ENCODE results near the gene RGR. TPM values are rescaled to one million over a fixed set of nuclear protein-coding genes. Genes with fewer than 3 reads are reported as not detected.

The RGR gene
- total RNA-seq, 2 donors from 2014 or later, result not detected

GRCh38 chr10:84213076-84213475 is 31.8 kb upstream of the RGR start:
- Histone ChIP-seq H3K4me3 (no peak overlapping the region), H3K4me1 (no peaks in the 10 kb centered on the region), H3K9me3 (no peaks in the 10 kb centered on the region), H3K27ac (no peak overlapping the region), H3K36me3 (no peaks in the 10 kb centered on the region), H3K27me3 (no peaks in the 10 kb centered on the region)
- no peak for TF ChIP-seq CTCF (IDR thresholded peaks at IDR 0.05)
- no peak for DNase-seq (ENCODE audit: low spot score)

- H3K4me1 ChIP-seq, result no peaks in the 10 kb centered on the region
These were observed 30.7 kb upstream of the RGR start for GRCh38 chr10:84214046-84214572.

GRCh38 chr10:84214612-84215235 is 30.1 kb upstream of the RGR start:
- no peak for DNase-seq (ENCODE audit: low spot score)
- TF ChIP-seq CTCF (IDR thresholded peaks at IDR 0.05), result peak in 1 of 2 donors; percentile 34
- H3K4me1 ChIP-seq, result no peaks in the 10 kb centered on the region
- H3K4me3 ChIP-seq, result no peak overlapping the region
- H3K9me3 ChIP-seq, result no peaks in the 10 kb centered on the region
- H3K27me3 ChIP-seq, result no peaks in the 10 kb centered on the region
- no peak overlapping the region for H3K27ac ChIP-seq
- no peaks in the 10 kb centered on the region for H3K36me3 ChIP-seq

More at GRCh38 chr10:84214046-84214572, 30.7 kb upstream of the RGR start:
- H3K27me3 ChIP-seq, result no peaks in the 10 kb centered on the region
- no peak overlapping the region for H3K4me3 ChIP-seq
- no peaks in the 10 kb centered on the region for H3K9me3 ChIP-seq
- DNase-seq (ENCODE audit: low spot score), result no peak
- H3K36me3 ChIP-seq, result no peaks in the 10 kb centered on the region
- no peak for TF ChIP-seq CTCF (IDR thresholded peaks at IDR 0.05)
- H3K27ac ChIP-seq, result no peak overlapping the region

DNA sequence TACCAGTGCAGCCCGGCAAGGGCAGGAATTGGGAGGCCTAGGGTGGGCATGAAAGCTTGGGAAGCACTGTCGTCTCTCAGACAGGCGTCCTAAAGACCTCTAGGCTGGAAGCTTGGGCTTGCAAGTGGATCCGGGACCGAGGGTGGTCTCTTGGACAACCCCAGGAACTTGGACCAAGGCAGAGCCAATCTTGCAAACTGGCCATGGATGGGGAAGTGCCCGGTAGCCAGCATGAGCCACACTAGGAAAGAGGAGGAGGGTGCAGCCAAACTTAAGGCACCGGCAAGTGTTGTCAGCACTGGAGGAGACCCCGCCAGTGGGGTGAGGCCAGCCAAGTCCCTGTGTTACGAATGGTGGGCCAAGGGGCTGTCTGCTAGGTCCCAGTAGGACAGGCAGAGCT is 28.0 kb upstream of the RGR start:
- DNase-seq (ENCODE audit: low spot score), result no peak
- H3K27ac ChIP-seq, result no peak overlapping the region
- no peak overlapping the region for H3K4me3 ChIP-seq
- no peaks in the 10 kb centered on the region for H3K9me3 ChIP-seq
- H3K36me3 ChIP-seq, result no peaks in the 10 kb centered on the region
- H3K27me3 ChIP-seq, result no peaks in the 10 kb centered on the region
- no peaks in the 10 kb centered on the region for H3K4me1 ChIP-seq
- TF ChIP-seq CTCF (IDR thresholded peaks at IDR 0.05), result no peak

DNA sequence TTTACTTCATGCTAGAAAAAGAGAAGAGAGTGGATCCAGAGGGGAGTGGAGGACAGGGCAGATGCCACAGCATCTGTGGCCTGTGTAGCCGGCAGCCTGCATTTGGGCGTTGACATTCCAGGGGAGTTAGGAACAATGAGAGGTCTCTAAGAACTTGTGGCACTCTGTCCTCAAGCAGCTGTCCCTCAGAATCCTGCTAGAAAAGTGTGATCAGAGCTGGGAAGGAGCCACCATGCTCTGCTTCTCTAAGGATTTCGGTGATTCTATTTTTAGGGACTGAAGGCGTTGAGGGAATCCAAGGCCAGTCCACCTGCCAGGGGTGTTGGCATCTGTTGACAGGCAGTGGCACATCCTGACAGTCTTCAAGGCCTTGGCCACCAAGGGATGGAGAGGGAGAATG is 27.1 kb upstream of the RGR start:
- H3K36me3 ChIP-seq, result no peaks in the 10 kb centered on the region
- H3K27me3 ChIP-seq, result no peaks in the 10 kb centered on the region
- TF ChIP-seq CTCF (IDR thresholded peaks at IDR 0.05), result no peak
- H3K27ac ChIP-seq, result no peak overlapping the region
- DNase-seq (ENCODE audit: low spot score), result no peak
- no peak overlapping the region for H3K4me3 ChIP-seq
- no peaks in the 10 kb centered on the region for H3K9me3 ChIP-seq
- H3K4me1 ChIP-seq, result no peaks in the 10 kb centered on the region

DNA sequence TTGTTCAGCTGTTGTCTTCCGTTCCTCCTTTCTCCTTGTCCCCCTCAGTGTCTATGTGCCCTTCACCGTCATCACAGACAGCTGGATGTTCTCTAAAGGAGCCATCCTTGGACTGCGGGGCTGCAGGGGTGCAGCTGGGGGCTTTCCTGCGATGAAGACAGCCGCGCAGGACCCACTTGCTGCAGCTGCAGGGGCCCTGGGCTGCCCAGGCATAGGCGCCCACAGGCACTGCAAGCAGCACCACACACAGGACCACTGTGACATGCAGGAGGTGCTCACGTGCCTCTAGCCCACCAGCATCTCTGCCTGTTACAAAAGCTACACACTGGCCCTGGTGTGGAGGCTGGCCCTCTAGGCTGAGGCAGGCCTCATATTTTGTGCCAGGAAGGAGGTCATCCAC is 22.9 kb upstream of the RGR start:
- H3K4me1 ChIP-seq, result no peaks in the 10 kb centered on the region
- no peak overlapping the region for H3K27ac ChIP-seq
- H3K27me3 ChIP-seq, result no peaks in the 10 kb centered on the region
- DNase-seq (ENCODE audit: low spot score), result no peak
- H3K36me3 ChIP-seq, result no peaks in the 10 kb centered on the region
- no peak overlapping the region for H3K4me3 ChIP-seq
- H3K9me3 ChIP-seq, result no peaks in the 10 kb centered on the region
- no peak for TF ChIP-seq CTCF (IDR thresholded peaks at IDR 0.05)
